T follicular helper cell (primary cell): ENCODE measurements around the gene IGF1R.

Source experiments
- DNase-seq: peaks from one replicate; pipeline ENCODE4 v3.0.0-alpha.2; 2020; ENCODE audit warnings: low read depth

Gene IGF1R

DNA sequence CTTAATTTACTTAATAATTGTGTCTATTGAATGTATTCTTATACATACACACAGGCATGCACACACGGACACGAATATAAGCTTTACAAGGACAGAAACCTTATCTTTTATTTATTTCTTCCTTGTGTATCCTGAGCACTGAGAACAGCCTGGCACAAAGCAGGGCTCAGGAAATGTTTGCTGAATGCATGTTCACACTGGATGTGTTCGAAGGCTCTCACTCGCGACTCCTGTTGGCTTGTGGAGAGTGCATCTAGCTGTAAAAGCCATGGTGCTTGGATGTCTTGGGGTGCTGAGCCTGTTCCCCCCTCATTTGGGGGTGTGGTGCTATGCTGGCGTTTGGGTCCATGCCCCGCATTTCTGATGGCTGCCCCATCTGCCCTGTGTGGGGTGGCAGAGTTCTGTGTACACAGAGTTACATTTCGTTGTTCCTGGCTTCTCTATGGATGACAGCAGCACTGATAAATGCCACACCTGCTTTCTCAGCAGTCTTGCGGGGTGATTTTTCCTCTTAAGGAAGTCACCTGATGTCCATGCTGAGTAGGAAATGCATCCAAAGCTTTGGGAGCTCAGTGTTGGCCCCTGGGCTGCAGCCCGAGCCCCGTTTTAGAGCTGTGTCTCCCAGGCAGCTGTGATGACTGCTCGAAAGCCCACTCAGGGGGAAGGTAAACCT is 148.5 kb downstream of the IGF1R start:
- DNase-seq = no peak

DNA sequence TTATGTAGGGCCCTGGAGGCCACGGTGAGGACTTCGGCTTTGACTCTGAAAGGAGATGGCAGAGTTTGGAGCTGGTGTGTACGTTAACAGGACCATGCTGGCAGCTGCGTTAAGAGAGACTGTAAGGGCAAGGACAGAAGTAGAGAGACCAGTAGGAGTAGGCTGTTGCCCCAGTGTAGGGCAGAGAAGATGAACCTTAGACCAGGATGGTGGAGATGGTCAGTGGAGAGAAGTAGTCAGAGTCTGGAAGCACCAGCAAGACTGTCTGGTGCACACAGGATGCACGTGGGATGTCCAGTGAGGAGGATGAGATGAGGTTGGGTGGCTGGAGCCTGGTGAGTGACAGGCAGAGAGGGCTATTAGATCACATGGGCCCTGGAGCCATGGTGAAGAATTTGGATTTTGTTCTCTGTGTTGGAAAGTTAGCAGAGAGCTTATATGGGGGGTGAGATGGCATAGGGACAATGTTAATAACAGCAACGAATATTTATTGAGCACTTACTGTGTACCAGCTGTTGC is 150.1 kb downstream of the IGF1R start:
- DNase-seq = no peak

DNA sequence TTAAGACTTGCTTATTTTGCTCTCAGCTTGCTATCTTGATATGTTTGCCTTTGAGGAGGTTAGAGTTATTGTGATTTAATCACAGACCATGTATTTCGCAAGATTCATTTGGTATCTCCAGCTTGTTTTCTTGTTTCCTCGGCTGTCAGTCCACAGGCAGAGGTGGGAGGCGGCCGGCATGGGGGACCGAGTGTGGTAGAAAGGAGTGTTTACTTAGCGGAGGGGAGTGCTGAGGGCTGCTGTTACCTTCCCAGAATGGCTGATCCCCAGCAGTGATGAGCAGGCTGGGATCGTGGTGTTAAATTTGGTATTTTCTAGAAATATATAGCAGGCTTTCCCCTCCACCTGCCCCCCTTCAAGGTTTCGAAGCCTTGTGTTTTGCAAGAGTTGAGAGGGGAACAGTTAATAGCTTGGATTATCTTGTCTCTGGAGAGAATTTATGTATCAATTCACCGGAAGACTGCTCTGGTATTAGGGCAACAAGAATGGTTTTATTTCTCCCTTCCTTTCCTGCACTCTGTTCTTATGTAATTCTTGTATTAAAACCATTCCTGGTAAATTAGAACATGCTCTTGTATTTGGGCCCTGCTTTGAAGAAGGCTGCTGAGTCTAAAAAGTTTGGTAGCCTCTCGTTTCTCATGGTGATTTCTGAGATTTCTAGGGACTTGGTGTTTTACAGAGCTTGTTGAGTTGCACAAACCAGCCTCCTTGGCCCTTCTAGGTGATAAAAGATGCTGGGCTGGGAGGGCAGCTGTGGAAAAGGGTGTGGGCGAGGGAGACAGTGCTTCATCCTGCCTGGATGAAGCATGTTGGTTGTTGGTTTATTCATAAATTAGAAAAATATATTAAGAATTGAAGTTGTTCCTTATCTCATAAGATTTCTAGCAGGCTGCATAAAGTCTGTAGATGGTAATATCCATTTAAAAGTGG is 151.4 kb downstream of the IGF1R start:
- no peak for DNase-seq

DNA sequence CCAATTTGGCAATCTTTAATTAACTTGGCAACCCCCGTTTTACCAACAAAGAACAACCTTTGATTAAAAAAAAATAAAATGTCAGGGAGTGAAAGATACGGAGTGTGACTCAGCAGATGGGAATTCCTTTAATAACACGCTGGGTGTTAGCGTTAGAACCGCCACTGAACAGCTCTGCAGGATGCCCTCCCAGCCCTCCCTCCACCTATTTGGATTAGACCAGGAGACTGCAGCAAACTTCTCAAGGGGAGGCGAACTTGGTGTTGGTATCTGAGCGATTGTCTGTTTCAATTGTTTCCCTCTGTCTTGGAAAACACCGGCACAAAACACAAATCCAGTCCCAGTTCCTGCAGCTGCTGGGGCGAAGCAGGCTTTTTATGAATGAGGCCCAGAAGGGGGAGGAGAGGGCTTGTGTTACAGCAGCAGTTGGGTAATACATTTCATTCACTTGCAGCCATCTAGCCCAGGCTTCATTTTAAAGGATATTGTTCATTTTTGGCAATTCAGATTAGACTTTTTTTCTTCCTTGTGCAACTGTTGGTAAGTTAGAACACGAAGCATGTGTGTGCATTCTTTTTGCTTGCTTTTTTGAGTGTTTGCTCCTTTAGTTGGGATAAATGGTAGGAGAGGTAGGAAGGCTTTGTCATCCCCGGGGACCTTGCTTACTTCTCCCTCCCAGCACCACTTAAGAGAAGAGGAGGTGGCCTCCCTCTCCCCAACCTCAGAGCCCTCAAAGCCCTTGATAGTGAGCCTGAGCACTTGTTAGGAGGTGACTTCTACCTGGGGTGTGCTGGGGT is 152.3 kb downstream of the IGF1R start:
- no peak for DNase-seq

DNA sequence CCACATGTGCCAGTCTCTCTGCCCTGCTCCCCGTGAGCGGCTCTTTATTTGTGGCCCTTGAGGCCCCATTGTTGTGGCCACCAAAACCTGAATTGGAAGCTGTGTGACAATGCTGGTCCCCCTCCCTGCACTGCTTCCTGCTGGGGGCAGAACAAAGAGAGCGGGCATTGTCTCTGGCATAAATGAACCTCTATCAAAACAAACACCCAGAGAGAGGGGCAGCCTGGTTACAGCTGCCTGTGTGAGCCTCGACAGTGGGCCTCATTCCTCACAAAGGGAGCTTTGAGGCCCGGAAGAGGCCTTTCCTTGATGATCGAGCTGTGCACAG is 152.9 kb downstream of the IGF1R start:
- DNase-seq = no peak

GRCh38 chr15:98802187-98802586 is 153.8 kb downstream of the IGF1R start:
- DNase-seq = no peak

GRCh38 chr15:98803228-98804056 is 155.1 kb downstream of the IGF1R start:
- DNase-seq = no peak

GRCh38 chr15:98804057-98804380 is 155.7 kb downstream of the IGF1R start:
- DNase-seq = no peak

DNA sequence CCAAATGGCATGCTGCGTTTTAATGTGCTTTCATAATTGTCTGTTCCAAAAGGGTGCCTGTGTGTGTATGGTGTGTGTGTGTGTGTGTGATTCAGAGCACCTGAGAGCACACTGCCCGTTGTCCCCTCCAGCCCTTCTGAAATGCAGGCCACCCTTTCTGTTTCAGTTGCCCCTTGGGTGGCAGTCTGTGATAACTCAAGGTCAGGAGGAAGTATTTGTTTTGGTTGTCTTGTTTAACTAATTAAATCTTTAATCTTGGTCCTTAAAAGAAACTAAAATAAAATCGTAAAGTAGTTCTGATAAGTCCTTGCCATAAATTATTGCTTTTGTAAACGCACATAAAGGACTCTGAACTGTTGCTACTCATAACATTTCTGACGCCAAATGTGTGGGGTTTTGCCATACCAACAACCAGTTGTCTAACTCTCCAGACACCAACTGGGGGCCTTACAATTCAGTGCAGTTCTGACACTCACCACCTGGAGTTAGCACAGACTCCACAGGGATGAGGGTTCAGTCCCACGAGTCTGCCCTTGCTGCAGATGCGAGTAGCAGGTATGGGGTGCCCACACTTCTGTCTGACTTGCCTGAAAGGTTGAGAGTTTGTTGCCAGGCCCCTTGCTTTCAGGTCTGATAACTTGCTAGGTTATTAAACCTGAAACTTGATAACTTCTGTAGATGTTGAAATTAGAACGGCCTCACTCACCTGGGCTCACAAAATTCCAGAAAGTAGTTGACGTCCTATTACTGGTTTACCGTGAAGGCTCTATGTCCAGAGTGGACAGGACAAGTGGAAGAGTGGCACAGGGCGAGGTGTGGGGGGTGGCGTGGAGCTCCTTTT is 157.3 kb downstream of the IGF1R start:
- no peak for DNase-seq

DNA sequence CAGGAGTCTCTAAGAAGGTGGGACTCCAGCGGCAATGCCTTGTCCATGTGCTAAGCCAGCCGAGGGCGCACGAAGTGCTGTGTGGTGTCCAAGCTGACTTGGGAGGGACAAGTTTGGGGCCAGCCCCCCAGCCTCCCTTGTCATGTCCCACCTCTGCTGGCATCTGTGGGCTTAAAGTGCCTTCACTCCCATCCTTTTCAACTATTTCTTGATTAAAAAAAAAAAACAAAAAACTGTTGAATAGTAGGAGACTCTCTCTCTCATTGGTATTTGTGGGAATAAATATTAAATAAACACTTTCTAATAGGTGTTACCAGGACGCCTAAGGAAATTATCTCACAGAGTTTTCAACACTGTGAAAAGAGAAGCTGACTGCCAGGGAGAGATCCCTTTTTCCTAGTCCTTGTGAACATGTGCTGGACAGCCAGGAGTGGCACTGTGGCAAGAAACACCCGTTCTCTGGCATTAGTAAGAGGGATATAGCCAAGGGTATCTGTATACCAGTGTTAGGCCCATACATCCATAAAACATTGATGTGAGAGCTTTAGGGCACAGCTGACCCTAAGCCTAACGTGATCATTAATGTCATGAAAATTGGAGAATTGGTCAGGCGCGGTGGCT is 158.0 kb downstream of the IGF1R start:
- DNase-seq = no peak

DNA sequence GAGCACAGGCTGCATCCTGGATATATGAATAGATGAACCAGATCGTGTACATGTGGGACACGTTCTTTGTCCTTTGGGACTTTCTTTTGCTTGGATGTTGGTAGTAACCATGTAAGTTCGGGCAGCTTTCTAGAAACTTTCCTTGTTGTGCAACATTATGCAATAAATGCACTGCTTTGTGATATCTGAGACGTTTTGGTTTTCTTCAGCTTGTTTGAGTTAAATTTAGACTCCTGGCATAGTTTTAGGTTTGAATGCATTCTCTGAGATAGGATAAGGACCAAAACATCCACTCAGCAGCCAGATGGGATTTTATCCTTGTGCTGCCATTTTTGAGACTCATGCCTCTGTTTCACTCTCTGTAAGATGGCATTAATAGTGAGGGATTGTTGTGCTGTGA is 158.9 kb downstream of the IGF1R start:
- DNase-seq = no peak

- no peak for DNase-seq
Measured at GRCh38 chr15:98809273-98809672, 160.9 kb downstream of the IGF1R start.

DNA sequence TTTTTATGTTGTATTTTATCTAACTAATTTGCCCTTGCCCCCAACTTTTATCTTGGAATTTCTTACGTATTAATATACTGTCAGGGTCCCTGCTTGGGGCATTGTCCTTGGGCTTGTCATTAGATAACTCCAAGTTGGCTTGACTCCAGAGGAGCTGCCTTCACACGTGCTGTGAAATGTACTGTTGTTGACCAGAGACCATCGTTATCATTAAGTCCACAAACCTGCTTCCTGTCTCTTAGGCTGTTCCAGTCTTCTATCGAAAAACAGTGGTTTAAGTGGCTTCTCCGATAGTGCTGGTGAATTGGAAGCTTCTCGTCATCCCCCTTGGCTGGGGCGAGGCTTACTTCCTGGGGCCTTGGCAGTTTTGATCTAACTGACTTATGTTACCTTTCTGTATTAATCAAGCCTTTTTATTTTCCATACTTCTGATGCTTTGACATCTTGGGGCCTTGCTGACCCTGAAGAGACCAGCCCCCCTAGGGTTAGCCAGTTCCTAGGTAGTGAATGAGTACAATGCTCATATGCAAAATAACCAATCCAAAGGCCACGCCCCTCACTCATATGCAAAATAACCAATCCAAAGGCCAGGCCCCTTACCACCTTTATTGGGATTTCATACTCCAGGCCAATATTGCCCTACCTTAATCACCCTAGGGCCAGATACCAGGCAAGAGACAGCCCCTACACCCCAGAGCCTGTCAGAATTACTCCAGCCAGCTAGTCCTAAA is 164.5 kb downstream of the IGF1R start:
- no peak for DNase-seq

- DNase-seq = no peak
Measured at GRCh38 chr15:98813951-98814350, 165.6 kb downstream of the IGF1R start.

DNA sequence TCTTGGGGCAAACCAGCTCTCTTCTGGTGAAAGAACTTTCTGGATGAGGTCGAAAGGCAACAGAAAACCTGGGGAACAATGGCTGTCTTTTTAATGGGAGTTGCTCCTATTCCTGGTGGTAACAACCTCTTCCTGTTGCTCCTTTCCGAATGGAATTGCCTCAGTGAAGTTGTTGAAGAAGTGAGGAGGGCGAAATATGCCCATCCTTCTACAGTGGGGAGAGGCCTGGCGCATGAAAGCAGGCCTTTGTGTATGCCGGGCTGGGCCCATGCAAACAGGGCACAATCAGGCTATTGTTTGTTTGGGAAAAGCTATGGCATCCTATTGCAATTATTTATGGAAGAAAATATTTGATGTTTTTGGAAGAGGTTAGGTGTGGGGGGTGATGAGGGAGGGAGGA is 166.9 kb downstream of the IGF1R start:
- no peak for DNase-seq

- no peak for DNase-seq
Measured at GRCh38 chr15:98817745-98818144, 169.4 kb downstream of the IGF1R start.

DNA sequence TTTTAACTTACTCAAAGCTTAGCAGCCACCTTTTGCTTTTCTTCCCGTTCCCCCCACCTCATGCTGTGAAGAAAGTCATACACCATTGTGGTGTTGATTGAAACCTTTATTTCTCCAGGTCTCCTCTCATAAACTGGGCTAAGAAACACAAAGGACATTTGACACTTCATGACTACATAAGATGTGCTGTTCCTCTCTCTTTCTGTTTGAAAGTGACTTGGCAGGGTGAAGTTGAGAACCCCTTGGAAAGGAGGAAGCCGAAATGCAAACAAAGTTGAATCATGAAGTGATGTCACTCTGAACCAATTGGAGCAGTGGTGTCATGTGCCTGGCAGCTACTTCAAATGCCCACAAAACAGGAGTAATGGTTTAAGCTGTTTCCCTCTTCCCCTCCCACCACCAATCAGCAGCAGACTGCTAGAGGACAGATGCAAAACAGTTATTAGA is 174.7 kb downstream of the IGF1R start:
- DNase-seq = no peak

- DNase-seq = no peak
Measured at GRCh38 chr15:98823616-98824015, 175.3 kb downstream of the IGF1R start.

DNA sequence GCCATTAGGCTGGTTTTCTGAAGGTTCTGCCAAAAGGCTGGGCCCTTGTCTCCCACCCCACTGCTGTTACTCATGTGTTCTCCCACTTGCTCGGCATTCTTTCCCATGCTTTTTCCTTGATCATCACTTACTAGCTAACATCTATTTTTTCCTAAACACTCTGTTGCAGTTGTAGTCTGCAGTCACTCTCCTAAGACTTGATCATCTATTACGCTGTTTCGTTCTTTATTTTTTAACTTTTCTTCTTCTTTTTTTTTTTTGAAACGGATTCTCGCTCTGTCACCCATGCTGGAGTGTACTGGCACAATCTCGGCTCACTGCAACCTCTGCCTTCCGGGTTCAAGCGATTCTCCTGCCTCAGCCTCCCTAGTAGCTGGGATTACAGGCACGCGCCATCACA is 176.3 kb downstream of the IGF1R start:
- DNase-seq = no peak

- no peak for DNase-seq
Measured at GRCh38 chr15:98826658-98827057, 178.3 kb downstream of the IGF1R start.
